GM11168 (cell line): Measurements from ENCODE around the gene RIC3.

Experiments
- in situ Hi-C: fragments of 300-500 bp; cut with MboI; formaldehyde crosslinking; loops from one replicate; pipeline ENCODE4 v1.12.0; 2022; ENCODE audit warnings: low sequenced_read_pairs; ENCODE audit not compliant: unreplicated experiment

The RIC3 gene

GRCh38 chr11:8106679-8107078 lies 62.1 kb downstream of the RIC3 start:
- in situ Hi-C loops = no loop called here

DNA sequence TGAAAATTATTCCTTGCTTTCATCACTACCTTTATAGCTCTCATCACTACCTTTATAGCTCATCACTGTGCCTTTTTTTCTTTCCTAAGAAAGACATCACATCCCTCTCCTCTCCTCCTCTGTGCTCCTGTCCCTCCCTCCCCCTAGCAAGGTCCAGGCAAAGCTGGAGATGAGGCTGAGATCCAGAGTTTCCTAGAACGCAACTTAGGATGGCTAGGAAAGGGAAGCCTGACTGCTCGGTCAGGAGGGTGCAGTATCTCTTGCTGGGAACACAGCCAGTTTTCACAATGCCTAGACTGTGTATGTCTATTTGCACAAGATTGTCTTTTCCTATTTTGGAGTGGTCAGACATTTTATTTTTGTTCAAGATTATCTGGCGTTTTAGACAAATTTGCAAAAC lies 63.2 kb downstream of the RIC3 start:
- in situ Hi-C loops = no loop called here

DNA sequence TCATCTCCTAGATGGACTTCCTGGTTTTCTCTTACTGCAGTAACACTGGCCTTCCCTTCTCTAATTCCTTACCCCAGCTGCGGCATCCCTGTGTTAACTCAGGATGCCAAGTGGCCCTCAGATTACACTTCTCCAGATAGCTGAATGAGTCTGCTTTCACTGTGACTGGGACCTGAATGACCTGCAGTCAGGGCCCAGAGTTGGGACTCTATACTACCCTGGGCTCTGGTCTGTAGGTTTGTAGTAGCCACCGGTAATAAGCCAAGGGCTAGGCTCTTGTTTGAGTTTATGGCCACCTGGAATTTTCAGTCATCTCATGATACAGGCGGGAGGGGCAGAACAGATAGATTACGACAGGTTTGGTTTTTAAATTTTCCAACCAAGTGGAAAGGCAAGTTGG lies 63.7 kb downstream of the RIC3 start:
- in situ Hi-C loops = no loop called here

DNA sequence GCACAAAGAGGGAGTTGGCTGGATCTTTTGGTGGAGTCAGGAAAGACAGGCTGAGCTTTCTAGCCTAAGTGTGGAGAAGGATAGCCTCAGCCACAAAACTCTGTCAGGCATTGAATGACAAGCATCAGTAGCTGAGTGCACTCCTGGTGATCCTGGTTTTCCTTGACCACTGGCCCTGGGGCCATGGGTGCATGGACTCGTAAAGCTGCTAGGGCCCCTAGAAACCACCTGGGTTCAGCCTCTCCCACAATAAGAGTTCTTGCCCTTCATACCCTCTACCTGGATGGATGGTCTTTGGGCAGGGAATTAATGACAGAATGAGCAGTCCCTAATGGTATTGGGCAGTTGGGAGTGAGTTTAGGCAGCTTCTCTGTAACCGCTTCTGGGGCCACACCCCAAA lies 64.9 kb downstream of the RIC3 start:
- in situ Hi-C loops = loop anchor here (5.0 kb wide), 1 partner anchor 197 kb away; no protein-coding TSS in a partner anchor

DNA sequence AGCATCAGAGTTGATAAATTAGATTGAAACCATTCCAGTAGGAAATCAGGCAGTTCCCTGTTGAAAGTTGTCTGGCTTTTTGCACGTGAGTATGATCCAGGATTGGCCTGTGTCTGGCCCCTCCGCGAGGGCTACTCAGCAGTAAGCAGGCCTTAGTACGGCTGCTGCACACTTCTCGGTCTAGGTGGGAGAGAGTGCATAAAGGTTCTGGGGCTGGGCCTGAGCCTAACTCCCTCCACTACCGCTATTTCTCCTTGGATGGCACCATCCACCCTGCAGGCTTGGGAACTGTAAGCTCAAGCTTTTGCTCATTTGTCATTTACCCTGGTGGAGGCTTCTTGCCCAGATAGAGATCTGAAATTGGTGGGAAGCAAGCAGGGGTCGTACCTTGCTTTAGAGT lies 65.9 kb downstream of the RIC3 start:
- in situ Hi-C loops = loop anchor here (5.0 kb wide), 1 partner anchor 196 kb away; no protein-coding TSS in a partner anchor

- in situ Hi-C loops = loop anchor here (5.0 kb wide), 1 partner anchor 195 kb away; no protein-coding TSS in a partner anchor
Measured at GRCh38 chr11:8102296-8102915, 66.4 kb downstream of the RIC3 start.

DNA sequence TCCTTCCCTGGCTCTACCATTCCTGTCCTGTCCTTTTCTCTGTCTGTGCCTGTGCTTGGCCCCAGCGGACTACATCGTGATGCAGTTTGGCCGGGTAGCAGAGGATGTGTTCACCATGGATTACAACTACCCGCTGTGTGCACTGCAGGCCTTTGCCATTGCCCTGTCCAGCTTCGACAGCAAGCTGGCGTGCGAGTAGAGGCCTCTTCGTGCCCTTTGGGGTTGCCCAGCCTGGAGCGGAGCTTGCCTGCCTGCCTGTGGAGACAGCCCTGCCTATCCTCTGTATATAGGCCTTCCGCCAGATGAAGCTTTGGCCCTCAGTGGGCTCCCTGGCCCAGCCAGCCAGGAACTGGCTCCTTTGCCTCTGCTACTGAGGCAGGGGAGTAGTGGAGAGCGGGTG lies 67.4 kb downstream of the RIC3 start:
- in situ Hi-C loops = loop anchor here (5.0 kb wide), 1 partner anchor 194 kb away; no protein-coding TSS in a partner anchor

GRCh38 chr11:8100605-8101004 lies 68.2 kb downstream of the RIC3 start:
- in situ Hi-C loops = loop anchor here (5.0 kb wide), 1 partner anchor 193 kb away; no protein-coding TSS in a partner anchor

DNA sequence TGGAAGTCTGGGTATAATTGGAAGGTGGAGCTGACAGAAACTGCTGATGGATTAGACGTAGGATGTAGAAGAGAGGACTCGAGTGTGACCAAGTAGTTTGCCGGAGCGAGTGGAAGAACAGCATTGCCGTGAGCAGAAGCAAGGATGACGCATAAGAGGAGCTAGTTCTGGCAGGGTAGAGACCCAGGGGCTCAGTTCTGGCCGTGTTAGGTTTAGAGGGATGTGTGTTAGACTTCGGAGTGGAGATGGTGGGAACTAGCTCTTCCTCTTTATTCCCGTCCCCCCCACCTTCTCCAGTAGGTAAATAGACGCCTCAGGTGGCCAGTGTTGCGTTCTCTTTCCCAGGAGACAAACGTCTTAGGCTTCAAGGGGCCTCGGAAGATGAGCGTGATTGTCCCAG lies 68.7 kb downstream of the RIC3 start:
- in situ Hi-C loops = loop anchor here (5.0 kb wide), 1 partner anchor 193 kb away; no protein-coding TSS in a partner anchor

- in situ Hi-C loops = no loop called here
Measured at GRCh38 chr11:8099291-8099899, 69.4 kb downstream of the RIC3 start.

- in situ Hi-C loops = no loop called here
Measured at GRCh38 chr11:8098879-8099278, 69.9 kb downstream of the RIC3 start.

DNA sequence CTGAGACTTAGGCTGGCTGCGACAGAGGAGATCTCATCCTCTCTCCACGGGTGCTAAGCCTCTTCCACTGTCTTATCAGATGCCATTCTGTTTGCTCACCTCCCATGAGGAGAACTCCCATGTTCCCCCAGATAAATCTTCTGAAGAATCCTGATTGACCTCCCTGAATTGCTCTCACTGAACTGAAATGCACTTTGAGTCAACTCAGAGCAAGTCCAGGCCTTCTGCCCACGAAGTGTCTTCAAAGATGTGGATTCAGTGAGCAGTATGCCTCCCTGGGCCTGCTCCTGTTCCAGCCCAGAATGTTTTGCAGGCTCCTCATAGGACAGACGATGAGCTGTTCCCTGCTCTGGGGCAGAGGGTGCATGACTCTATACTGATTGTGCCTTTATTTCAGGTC lies 70.5 kb downstream of the RIC3 start:
- in situ Hi-C loops = no loop called here

- in situ Hi-C loops = no loop called here
Measured at GRCh38 chr11:8097926-8098325, 70.9 kb downstream of the RIC3 start.

- in situ Hi-C loops = no loop called here
Measured at GRCh38 chr11:8097468-8097867, 71.4 kb downstream of the RIC3 start.

DNA sequence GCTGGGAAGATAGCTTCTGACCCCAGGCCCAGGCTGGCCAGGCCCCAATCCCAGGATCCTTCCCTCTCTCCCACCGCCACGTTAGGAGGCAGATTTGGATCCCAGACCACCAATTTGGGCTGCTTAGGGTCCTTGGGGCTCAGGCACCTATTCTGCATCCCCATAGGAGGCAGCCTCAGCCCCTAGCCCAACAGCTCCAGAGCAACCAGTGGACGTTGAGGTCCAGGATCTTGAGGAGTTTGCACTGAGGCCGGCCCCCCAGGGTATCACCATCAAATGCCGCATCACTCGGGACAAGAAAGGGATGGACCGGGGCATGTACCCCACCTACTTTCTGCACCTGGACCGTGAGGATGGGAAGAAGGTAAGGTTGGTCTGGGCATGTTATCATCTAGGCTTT lies 71.8 kb downstream of the RIC3 start:
- in situ Hi-C loops = no loop called here

DNA sequence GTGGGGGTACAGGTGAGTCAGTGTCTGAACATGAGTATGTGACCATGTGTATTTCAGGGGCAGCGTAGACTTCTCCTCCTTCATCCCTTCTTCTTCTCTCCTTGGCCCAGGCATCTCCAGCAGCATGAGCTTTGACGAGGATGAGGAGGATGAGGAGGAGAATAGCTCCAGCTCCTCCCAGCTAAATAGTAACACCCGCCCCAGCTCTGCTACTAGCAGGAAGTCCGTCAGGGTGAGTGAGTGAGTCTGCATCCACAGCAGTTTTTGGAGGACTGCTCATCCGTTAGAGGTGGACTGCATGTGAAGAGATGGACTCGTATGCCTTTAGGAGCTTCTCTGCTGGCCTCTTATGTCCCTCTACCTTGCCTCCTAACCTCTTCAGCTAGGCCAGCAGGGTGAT lies 72.2 kb downstream of the RIC3 start:
- in situ Hi-C loops = no loop called here

DNA sequence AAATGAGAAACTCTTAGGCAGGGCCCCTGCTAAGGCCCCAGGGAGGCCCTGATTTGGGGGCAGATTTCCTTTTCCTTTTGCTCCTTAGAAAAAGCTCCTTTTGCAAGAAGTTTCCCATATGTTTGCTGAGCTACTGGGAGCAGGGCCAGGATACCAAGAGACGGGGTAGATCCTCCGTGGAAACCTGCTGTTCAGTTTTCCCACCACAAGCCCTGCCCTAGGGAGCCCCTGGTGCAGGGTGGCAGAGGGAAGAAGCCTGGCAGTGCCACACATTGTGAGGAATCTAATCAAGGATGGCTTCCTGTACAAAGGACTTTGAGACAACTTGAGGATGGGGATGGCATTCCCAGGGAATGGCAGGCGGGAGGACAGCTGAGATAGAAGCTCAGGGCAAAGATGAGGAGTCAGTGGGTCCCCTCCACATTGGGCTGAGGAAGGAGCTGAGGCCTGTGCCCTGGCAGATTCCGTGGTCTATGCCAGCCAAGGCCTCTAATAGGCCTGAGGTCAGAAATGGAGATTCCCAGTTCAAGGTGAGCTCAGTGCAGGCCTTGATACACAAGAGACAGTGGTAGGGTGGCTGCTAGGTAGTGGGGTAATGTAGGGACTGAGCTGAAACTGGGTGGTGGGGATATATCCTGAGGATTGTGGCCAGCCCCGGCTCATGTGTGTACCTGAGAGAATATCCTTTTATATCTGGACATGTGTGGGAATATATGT lies 72.9 kb downstream of the RIC3 start:
- in situ Hi-C loops = no loop called here

DNA sequence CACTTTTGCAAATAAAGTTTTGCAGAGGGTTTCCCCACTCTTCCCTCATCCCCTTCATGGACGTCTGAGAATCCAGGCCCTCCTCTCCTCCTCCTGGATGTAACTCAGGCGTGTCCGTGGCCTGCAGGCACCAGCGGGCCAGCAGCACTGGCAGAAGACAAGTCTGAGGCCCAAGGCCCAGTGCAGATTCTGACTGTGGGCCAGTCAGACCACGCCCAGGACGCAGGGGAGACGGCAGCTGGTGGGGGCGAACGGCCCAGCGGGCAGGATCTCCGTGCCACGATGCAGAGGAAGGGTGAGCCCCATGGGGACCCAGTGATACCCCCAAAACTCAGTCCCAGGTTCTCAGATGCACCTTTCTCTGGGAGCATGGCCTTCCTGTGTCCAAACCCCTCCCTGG lies 73.5 kb downstream of the RIC3 start:
- in situ Hi-C loops = no loop called here

DNA sequence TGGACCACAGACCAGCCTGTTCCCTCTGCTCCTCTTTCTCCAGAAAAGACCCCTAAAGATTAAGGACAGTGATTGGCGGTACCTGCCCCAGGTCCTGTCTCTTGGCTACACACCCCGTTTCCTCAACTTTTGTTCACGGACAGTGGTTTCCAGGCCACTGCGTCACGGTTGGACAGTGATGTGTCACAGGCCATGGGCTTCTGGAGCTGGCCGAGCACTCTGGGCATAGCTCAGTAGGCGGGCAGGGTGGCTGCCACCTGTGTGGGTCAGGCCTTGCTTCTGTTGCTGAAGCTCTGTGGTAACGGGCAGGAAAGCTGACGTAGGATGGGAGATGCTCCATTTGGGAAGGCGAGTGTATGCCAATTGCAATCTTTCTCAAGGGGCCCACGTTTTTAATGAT lies 74.2 kb downstream of the RIC3 start:
- in situ Hi-C loops = no loop called here

DNA sequence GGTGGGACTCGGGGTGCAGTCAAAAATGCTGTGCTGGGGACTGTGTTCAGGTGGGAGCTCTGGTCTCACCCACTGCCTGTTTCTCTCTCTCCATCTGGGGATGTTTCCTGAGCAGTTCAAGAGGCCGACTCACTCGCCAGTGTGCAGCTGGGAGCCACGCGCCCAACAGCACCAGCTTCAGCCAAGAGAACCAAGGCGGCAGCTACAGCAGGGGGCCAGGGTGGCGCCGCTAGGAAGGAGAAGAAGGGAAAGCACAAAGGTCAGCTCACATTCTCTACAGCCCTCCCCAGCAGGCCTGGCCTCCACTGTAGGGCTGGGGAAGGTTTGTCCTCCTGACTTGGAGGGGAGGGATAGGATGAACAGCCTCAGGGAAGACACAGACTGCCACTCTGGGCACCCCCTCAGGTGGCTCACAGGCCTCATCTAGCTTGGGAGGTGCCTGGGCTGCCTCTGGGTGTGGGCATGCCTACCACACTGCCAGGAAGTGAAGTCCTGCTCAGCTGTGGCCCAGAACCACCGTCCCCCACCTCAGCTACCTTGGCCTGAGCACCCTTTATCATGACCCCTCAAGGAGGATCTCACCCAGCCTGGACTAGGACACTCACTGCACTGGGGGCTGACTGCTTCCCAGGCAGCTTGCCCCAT lies 74.8 kb downstream of the RIC3 start:
- in situ Hi-C loops = no loop called here
